Astrocyte (in vitro differentiated cells and primary cell): Measurements from ENCODE around the gene GCSAM. TPM values are rescaled to one million over a fixed set of nuclear protein-coding genes. Genes with fewer than 3 reads are reported as not detected.
A peak's percentile ranks its signal among the peaks of the same experiment; 100 is the strongest.

Experiments
- DNase-seq: peaks from one replicate; pipeline ENCODE4 v3.0.0-alpha.2; 2010; ENCODE audit warnings: low read depth
- FAIRE-seq: peaks from 2 replicates; lab custom pipeline; 2011; peaks lifted over from hg19 to GRCh38; lab: Jason Lieb, UNC
- H2AFZ ChIP-seq: 2 replicates; pipeline ENCODE4 v1.6.0; 2012; ENCODE audit warnings: low read depth, low read length, inconsistent platforms
- H3K27ac ChIP-seq: 2 replicates; pipeline ENCODE4 v1.5.1; 2011; ENCODE audit warnings: low read depth, low read length, inconsistent platforms
- H3K27me3 ChIP-seq: 2 replicates; pipeline ENCODE4 v1.6.0; 2011; ENCODE audit warnings: low read length, inconsistent platforms; ENCODE audit not compliant: insufficient read depth
- H3K36me3 ChIP-seq: 2 replicates; pipeline ENCODE4 v1.5.1; 2011; ENCODE audit warnings: low read length, inconsistent platforms; ENCODE audit not compliant: insufficient read depth
- H3K4me1 ChIP-seq: 2 replicates; pipeline ENCODE4 v1.5.1; 2011; ENCODE audit warnings: low read length, inconsistent platforms; ENCODE audit not compliant: insufficient read depth
- H3K4me2 ChIP-seq: 2 replicates; pipeline ENCODE4 v1.6.0; 2012; ENCODE audit warnings: low read length, inconsistent platforms
- H3K4me3 ChIP-seq: 2 replicates; pipeline ENCODE4 v1.5.1; 2011; ENCODE audit warnings: low read depth, mild to moderate bottlenecking, low read length, inconsistent platforms; ENCODE audit not compliant: insufficient read depth
- H3K79me2 ChIP-seq: 2 replicates; pipeline ENCODE4 v1.6.0; 2012; ENCODE audit warnings: mild to moderate bottlenecking, low read length, inconsistent platforms; ENCODE audit not compliant: insufficient read depth
- H3K9ac ChIP-seq: 2 replicates; pipeline ENCODE4 v1.6.0; 2012; ENCODE audit warnings: mild to moderate bottlenecking, low read length, inconsistent platforms
- H3K9me3 ChIP-seq: 2 replicates; pipeline ENCODE4 v1.5.1; 2012; ENCODE audit warnings: low read depth, mild to moderate bottlenecking, low read length, inconsistent platforms; ENCODE audit not compliant: insufficient read depth
- H4K20me1 ChIP-seq: 2 replicates; pipeline ENCODE4 v1.6.0; 2012; ENCODE audit warnings: low read length, inconsistent platforms; ENCODE audit not compliant: insufficient read depth
- H3K27ac Mint-ChIP-seq: one replicate; pipeline ENCODE4 v1.8.0; 2021; ENCODE audit warnings: mild to moderate bottlenecking, mixed read lengths; ENCODE audit not compliant: unreplicated experiment
- H3K27me3 Mint-ChIP-seq: one replicate; pipeline ENCODE4 v1.8.0; 2021; ENCODE audit warnings: low read depth, mixed read lengths; ENCODE audit not compliant: unreplicated experiment
- H3K36me3 Mint-ChIP-seq: one replicate; pipeline ENCODE4 v1.8.0; 2021; ENCODE audit warnings: low read depth, mixed read lengths; ENCODE audit not compliant: unreplicated experiment
- H3K4me1 Mint-ChIP-seq: one replicate; pipeline ENCODE4 v1.8.0; 2021; ENCODE audit warnings: low read depth, mixed read lengths; ENCODE audit not compliant: unreplicated experiment
- H3K4me3 Mint-ChIP-seq: one replicate; pipeline ENCODE4 v1.8.0; 2021; ENCODE audit warnings: mild to moderate bottlenecking, moderate library complexity, mixed read lengths; ENCODE audit not compliant: unreplicated experiment
- H3K9me3 Mint-ChIP-seq: one replicate; pipeline ENCODE4 v1.8.0; 2021; ENCODE audit warnings: mild to moderate bottlenecking, mixed read lengths; ENCODE audit not compliant: unreplicated experiment
- CTCF ChIP-seq: IDR thresholded peaks from 2 replicates; pipeline ENCODE4 v1.5.1; 2011; ENCODE audit warnings: low read depth, mild to moderate bottlenecking, inconsistent platforms, low read length, moderate library complexity; ENCODE audit not compliant: insufficient read depth
- EZH2 ChIP-seq: IDR thresholded peaks from 2 replicates; pipeline ENCODE4 v1.6.1; 2012; ENCODE audit warnings: mild to moderate bottlenecking, low read length, inconsistent platforms; ENCODE audit not compliant: insufficient read depth
- total RNA-seq: library from RNA; stranded (reverse); gene quantifications from 2 replicates; pipeline ENCODE4 v1.2.1, GENCODE V29; 2021

The GCSAM gene
- total RNA-seq, 1 donor from 2014 or later = not detected

- Mint-ChIP-seq H3K4me3 (no peak overlapping the region), H3K27me3 (no peaks in the 10 kb centered on the region), H3K36me3 (peaks cover 2% of the 10 kb centered on the region), H3K27ac (no peak overlapping the region), H3K4me1 (peaks cover 7% of the 10 kb centered on the region), H3K9me3 (no peaks in the 10 kb centered on the region)
- Histone ChIP-seq H2AFZ (no peak overlapping the region), H3K27me3 (no peaks in the 10 kb centered on the region), H3K9ac (no peak overlapping the region), H3K4me2 (no peak overlapping the region), H3K4me3 (no peak overlapping the region), H3K36me3 (no peaks in the 10 kb centered on the region), H3K4me1 (peaks cover 2% of the 10 kb centered on the region), H3K27ac (no peak overlapping the region), H4K20me1 (no peaks in the 10 kb centered on the region), H3K79me2 (no peaks in the 10 kb centered on the region), H3K9me3 (no peaks in the 10 kb centered on the region)
- FAIRE-seq (no peak), DNase-seq (peak; percentile 10)
- TF ChIP-seq CTCF (no peak), EZH2 (no peak)
Observed at GRCh38 chr3:112134335-112135124, 1.5 kb upstream of the GCSAM start.

DNA sequence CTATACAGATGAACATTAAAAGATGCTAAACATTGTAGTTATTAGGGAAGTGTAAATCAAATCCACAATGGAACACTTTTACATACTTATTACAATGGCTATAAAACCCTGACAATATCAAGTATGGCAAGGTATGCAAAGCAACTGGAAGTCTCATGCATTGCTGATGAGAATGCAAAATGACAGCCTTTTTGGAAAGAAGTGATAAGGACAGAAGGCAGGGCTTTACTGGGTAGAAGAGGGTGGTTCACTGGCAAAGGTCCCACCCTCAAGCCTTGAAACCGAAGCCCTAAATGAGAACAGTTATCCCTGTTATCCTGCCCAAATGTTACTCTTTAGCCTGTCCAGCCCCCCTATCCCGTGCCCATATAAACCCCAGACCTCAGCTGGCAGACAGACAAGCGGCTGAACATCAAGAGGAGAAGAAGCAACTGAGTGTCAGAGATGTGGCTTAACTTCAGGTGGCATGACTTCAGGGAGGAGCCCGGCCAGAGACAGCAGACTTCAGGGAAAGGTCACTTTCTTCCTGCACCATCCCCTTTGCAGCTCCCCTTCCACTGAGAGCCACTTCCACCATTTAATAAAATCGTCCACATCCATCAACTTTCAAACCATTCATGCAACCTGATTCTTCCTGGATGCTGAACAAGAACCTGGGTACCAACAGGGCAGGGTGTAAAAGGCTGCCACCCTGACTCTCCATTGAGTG, 732 bp upstream of the GCSAM start:
- no peaks in the 10 kb centered on the region for H3K9me3 ChIP-seq
- H3K4me3 ChIP-seq = no peak overlapping the region
- Mint-ChIP-seq H3K27ac (no peak overlapping the region), H3K27me3 (no peaks in the 10 kb centered on the region), H3K4me3 (no peak overlapping the region), H3K36me3 (peaks cover 6% of the 10 kb centered on the region), H3K9me3 (no peaks in the 10 kb centered on the region), H3K4me1 (peaks cover 7% of the 10 kb centered on the region)
- H3K9ac ChIP-seq = no peak overlapping the region
- FAIRE-seq (no peak), DNase-seq (no peak)
- peaks cover 2% of the 10 kb centered on the region for H3K4me1 ChIP-seq
- no peak overlapping the region for H3K27ac ChIP-seq
- H3K27me3 ChIP-seq = no peaks in the 10 kb centered on the region
- no peaks in the 10 kb centered on the region for H3K79me2 ChIP-seq
- H4K20me1 ChIP-seq = no peaks in the 10 kb centered on the region
- TF ChIP-seq CTCF (no peak), EZH2 (no peak)
- H2AFZ ChIP-seq = no peak overlapping the region
- no peaks in the 10 kb centered on the region for H3K36me3 ChIP-seq
- H3K4me2 ChIP-seq = no peak overlapping the region

DNA sequence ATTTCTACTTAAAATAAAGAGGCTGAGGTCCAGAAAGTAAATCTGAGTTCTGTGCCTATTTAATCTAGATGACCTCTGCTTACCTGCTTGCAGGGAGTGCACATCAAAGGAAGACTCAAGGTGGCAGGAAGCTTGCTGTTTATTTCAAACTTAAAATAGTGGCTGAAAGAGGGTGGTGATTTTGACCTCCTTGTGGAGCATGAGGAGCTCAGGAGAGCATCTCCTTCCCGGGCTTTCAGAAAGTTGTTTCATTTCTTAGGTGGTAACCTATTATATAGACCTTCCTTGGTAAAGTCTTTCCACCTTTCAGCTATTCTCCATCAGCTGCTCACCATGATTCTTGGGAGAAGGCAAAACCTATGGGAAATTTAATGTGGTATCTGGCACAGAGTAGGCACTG, 494 bp downstream of the GCSAM start:
- DNase-seq (no peak), FAIRE-seq (no peak)
- H3K27me3 ChIP-seq = no peaks in the 10 kb centered on the region
- Mint-ChIP-seq H3K27ac (no peak overlapping the region), H3K27me3 (no peaks in the 10 kb centered on the region), H3K4me1 (peaks cover 7% of the 10 kb centered on the region), H3K9me3 (no peaks in the 10 kb centered on the region), H3K36me3 (peaks cover 6% of the 10 kb centered on the region), H3K4me3 (no peak overlapping the region)
- H3K9me3 ChIP-seq = no peaks in the 10 kb centered on the region
- H3K27ac ChIP-seq = no peak overlapping the region
- TF ChIP-seq CTCF = no peak
- no peak for TF ChIP-seq EZH2
- no peak overlapping the region for H3K9ac ChIP-seq
- H3K4me1 ChIP-seq = peaks cover 2% of the 10 kb centered on the region
- H3K79me2 ChIP-seq = no peaks in the 10 kb centered on the region
- H4K20me1 ChIP-seq = no peaks in the 10 kb centered on the region
- H2AFZ ChIP-seq = no peak overlapping the region
- H3K4me3 ChIP-seq = no peak overlapping the region
- no peaks in the 10 kb centered on the region for H3K36me3 ChIP-seq
- H3K4me2 ChIP-seq = no peak overlapping the region
